WTC11 (cell line): ENCODE measurements around the gene DHRSX.

ENCODE experiments used
- FOXP1 ChIP-seq: sonication (generic); formaldehyde crosslinking; IDR thresholded peaks from 2 replicates; pipeline ENCODE4 v1.8.0; 2022; ENCODE audit warnings: missing genetic modification reagents, mild to moderate bottlenecking, moderate library complexity, borderline replicate concordance
- KAT7 ChIP-seq: sonication (generic); formaldehyde crosslinking; IDR thresholded peaks from 2 replicates; pipeline ENCODE4 v1.8.1; 2023; ENCODE audit warnings: missing genetic modification reagents, mild to moderate bottlenecking, borderline replicate concordance
- MLX ChIP-seq: sonication (generic); formaldehyde crosslinking; IDR thresholded peaks from 2 replicates; pipeline ENCODE4 v1.8.1; 2023; ENCODE audit warnings: mild to moderate bottlenecking, missing genetic modification reagents, moderate library complexity
- SMAD3 ChIP-seq: sonication (generic); formaldehyde crosslinking; IDR thresholded peaks from 2 replicates; pipeline ENCODE4 v1.8.0; 2022; ENCODE audit warnings: missing genetic modification reagents, mild to moderate bottlenecking, borderline replicate concordance
- TF ChIP-seq, protein P1 (sequence below): fragments of 200-600 bp; IDR thresholded peaks from 2 replicates; pipeline ENCODE4 v1.8.0; 2022; ENCODE audit warnings: antibody characterized with exemption

GRCh38 chrX:2549876-2550275 is 49.1 kb upstream of the DHRSX start:
- no peak for TF ChIP-seq FOXP1 (CRISPR knock-in tag)
- TF ChIP-seq, protein P1, sequence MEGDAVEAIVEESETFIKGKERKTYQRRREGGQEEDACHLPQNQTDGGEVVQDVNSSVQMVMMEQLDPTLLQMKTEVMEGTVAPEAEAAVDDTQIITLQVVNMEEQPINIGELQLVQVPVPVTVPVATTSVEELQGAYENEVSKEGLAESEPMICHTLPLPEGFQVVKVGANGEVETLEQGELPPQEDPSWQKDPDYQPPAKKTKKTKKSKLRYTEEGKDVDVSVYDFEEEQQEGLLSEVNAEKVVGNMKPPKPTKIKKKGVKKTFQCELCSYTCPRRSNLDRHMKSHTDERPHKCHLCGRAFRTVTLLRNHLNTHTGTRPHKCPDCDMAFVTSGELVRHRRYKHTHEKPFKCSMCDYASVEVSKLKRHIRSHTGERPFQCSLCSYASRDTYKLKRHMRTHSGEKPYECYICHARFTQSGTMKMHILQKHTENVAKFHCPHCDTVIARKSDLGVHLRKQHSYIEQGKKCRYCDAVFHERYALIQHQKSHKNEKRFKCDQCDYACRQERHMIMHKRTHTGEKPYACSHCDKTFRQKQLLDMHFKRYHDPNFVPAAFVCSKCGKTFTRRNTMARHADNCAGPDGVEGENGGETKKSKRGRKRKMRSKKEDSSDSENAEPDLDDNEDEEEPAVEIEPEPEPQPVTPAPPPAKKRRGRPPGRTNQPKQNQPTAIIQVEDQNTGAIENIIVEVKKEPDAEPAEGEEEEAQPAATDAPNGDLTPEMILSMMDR = no peak
- no peak for TF ChIP-seq MLX (CRISPR knock-in tag)
- TF ChIP-seq SMAD3 (CRISPR knock-in tag) = no peak
- TF ChIP-seq KAT7 (CRISPR knock-in tag) = no peak
